ENCODE measurements around the gene COL28A1. TPM values are rescaled to one million over a fixed set of nuclear protein-coding genes. Genes with fewer than 3 reads are reported as not detected.
A peak's percentile ranks its signal among the peaks of the same experiment; 100 is the strongest.

The COL28A1 gene
- total RNA-seq, 1 experiment from 2014 or later: 2.2 TPM

DNA sequence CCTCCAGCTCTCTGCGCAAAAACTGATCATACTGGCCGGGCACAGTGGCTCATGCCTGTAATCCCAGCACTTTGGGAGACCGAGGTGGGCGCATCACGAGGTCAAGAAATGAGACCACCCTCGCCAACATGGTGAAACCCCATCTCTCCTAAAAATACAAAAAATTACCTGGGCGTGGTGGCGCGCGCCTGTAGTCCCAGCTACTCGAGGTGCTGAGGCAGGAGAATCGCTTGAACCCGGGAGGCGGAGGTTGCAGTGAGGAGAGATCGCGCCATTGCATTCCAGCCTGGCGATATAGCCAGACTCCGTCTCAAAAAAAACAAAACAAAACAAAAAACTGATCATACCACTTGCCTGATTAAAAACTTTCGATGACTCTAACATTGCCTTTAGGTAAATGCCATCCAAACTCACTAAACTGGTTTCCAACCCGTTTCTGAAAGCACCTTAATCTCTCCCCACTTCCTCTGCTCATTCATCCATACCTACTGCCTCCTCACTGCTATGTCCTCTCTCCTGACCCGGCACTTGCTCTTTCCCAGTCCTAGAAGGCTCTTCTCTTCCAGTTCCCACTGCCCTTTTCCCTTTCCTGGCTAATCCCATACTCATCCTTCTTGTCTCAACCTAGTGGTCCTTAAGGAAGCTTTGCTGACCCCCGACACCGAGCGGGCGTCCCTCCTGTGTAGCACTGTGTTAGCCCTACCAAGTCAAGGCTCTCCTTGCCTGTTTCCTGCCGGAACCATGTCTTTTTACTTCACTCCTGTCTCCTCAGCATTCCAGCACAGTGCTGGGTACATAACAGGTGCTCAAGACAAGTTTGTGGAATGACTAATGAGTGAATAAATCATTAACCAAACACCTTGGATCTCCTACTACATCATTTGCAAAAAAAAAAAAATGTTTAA lies 30.3 kb upstream of the COL28A1 start:
- peaks cover 7% of the 10 kb centered on the region; the same call in 1 of the 2 replicates for H4K20me1 ChIP-seq (ENCODE audit: insufficient read depth)
- TF ChIP-seq, protein P1, sequence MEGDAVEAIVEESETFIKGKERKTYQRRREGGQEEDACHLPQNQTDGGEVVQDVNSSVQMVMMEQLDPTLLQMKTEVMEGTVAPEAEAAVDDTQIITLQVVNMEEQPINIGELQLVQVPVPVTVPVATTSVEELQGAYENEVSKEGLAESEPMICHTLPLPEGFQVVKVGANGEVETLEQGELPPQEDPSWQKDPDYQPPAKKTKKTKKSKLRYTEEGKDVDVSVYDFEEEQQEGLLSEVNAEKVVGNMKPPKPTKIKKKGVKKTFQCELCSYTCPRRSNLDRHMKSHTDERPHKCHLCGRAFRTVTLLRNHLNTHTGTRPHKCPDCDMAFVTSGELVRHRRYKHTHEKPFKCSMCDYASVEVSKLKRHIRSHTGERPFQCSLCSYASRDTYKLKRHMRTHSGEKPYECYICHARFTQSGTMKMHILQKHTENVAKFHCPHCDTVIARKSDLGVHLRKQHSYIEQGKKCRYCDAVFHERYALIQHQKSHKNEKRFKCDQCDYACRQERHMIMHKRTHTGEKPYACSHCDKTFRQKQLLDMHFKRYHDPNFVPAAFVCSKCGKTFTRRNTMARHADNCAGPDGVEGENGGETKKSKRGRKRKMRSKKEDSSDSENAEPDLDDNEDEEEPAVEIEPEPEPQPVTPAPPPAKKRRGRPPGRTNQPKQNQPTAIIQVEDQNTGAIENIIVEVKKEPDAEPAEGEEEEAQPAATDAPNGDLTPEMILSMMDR (conservative IDR thresholded peaks at IDR 0.05): no peak; the same call in 1 of the 2 replicates
- no peak for TF ChIP-seq EZH2 (IDR thresholded peaks at IDR 0.05; ENCODE audit: low read depth)
- peak; percentile 62 to 95 for DNase-seq
- H3K4me2 ChIP-seq: peak overlapping the region; percentile 97
- H3K4me3 ChIP-seq: peak overlapping the region; percentile 92
- H3K79me2 ChIP-seq (ENCODE audit: low read depth): peaks cover 40% of the 10 kb centered on the region
- intact Hi-C loops (cut with micrococcal nuclease; ENCODE audit: unreplicated experiment): loop anchor here (1.0 to 10.0 kb wide), 5 partner anchors 75 to 1051 kb away; partner anchors contain the start of genes C1GALT1 and UMAD1
- peaks cover 64% of the 10 kb centered on the region for H3K4me1 ChIP-seq (replicated peaks; ENCODE audit: insufficient read depth)
- H3K9me3 ChIP-seq (ENCODE audit: insufficient read depth, low read depth): no peaks in the 10 kb centered on the region; the same call in 1 of the 2 replicates
- no TSS peak for BruUV-seq (replicated peaks)
- H3K27me3 ChIP-seq (ENCODE audit: insufficient read depth, low read depth): no peaks in the 10 kb centered on the region
- peak overlapping the region; percentile 85 for H2AFZ ChIP-seq
- peak overlapping the region; percentile 97 for H3K27ac ChIP-seq
- H3K36me3 ChIP-seq (ENCODE audit: low read depth): peaks cover 12% of the 10 kb centered on the region
- peaks cover 48% of the 10 kb centered on the region for H3F3A ChIP-seq (ENCODE audit: insufficient read depth, low read depth)
- ChIA-PET CTCF (no interaction called here), POLR2A (ENCODE audit: unreplicated experiment) (interaction anchor here (0.7 kb wide), 1 partner anchor 382 kb away, joined by 3 read pairs; no protein-coding TSS in a partner anchor)
- H3K9me2 ChIP-seq (ENCODE audit: insufficient read depth): no peaks in the 10 kb centered on the region

DNA sequence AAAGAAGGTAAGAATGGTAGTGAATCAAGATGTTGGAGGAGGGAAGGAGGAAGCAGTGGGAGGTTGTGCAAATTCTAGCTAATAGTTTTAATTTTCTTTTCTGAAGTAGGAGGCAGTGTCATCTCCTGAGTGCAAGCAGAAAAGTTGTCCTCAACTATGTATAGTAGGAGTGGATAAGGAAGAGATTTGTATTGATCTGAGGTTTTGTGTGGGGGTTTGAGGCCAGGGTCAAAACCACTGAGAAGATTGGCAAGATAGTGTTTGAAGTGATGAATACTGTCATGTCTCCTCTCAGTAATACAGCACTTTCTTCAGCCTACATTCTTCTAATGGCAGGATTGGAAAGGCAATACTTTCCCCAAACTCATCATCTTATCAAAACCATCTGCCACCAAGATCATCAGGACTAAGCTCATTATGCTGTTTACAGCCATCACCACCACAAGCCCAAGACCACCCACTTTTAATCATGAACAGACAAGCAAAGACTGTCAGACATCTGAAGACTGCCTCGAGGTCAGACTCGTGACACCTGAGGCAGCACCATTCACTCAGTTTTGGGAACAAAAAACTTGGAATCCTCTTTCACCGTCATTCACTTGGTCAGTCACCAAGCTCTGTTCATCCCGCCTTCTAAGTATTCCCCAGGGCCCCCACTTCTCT lies 29.5 kb upstream of the COL28A1 start:
- Histone ChIP-seq H3K27ac (peak overlapping the region; percentile 97), H3F3A (ENCODE audit: insufficient read depth, low read depth) (peaks cover 48% of the 10 kb centered on the region), H3K4me3 (peak overlapping the region; percentile 92), H3K27me3 (ENCODE audit: insufficient read depth, low read depth) (no peaks in the 10 kb centered on the region), H3K4me1 (replicated peaks; ENCODE audit: insufficient read depth) (peaks cover 64% of the 10 kb centered on the region), H3K9me3 (ENCODE audit: insufficient read depth, low read depth) (no peaks in the 10 kb centered on the region; the same call in 1 of the 2 replicates), H3K9me2 (ENCODE audit: insufficient read depth) (no peaks in the 10 kb centered on the region), H3K4me2 (peak overlapping the region; percentile 97), H4K20me1 (ENCODE audit: insufficient read depth) (peaks cover 7% of the 10 kb centered on the region; the same call in 1 of the 2 replicates), H3K36me3 (ENCODE audit: low read depth) (peaks cover 8% of the 10 kb centered on the region), H2AFZ (peak overlapping the region; percentile 85), H3K79me2 (ENCODE audit: low read depth) (peaks cover 31% of the 10 kb centered on the region)
- BruUV-seq (replicated peaks): TSS peak; percentile 42
- DNase-seq: no peak
- POLR2A ChIA-PET (ENCODE audit: unreplicated experiment): interaction anchor here (0.5 to 0.7 kb wide), 3 partner anchors 237 to 1281 kb away, joined by 3 to 5 read pairs (median 3); no protein-coding TSS in a partner anchor
- intact Hi-C loops (cut with micrococcal nuclease; ENCODE audit: unreplicated experiment): loop anchor here (5.0 to 10.0 kb wide), 2 partner anchors 213 to 1050 kb away; no protein-coding TSS in a partner anchor
- no peak for TF ChIP-seq EZH2 (IDR thresholded peaks at IDR 0.05; ENCODE audit: low read depth)
- TF ChIP-seq, protein P1 (conservative IDR thresholded peaks at IDR 0.05): no peak
- CTCF ChIA-PET: interaction anchor here (1.2 kb wide), 1 partner anchor 149 kb away, joined by 3 read pairs; no protein-coding TSS in a partner anchor

DNA sequence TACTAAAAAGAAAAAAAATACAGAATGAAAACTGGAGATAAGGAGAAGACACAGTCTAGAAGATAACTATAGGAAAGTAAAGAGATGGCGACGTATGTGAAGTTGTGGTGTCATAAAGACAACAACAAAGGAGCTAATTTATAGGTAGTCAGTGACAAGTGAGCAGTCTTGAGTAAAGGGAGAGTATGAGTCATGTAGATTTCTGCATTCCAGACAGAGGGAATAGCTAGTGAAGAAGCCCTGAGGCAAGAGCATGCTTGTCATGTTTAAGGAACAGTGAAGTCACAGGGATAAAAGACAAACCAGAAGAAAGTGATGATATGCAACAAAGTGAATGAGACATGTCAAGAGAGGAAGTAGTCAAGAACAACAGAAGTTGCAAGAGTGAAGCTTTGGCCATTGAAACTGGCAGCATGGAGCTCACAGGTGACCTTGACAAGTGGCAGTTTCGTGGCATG lies 28.7 kb upstream of the COL28A1 start:
- BruUV-seq (replicated peaks): no TSS peak
- Histone ChIP-seq H3K9me3 (ENCODE audit: insufficient read depth, low read depth) (peaks cover 5% of the 10 kb centered on the region; the same call in 1 of the 2 replicates), H2AFZ (no peak overlapping the region), H3K4me2 (peak overlapping the region; percentile 97), H3K79me2 (ENCODE audit: low read depth) (peaks cover 23% of the 10 kb centered on the region), H3K36me3 (ENCODE audit: low read depth) (peaks cover 3% of the 10 kb centered on the region), H3F3A (ENCODE audit: insufficient read depth, low read depth) (peaks cover 48% of the 10 kb centered on the region), H4K20me1 (ENCODE audit: insufficient read depth) (peaks cover 7% of the 10 kb centered on the region; the same call in 1 of the 2 replicates), H3K27me3 (ENCODE audit: insufficient read depth, low read depth) (no peaks in the 10 kb centered on the region), H3K9me2 (ENCODE audit: insufficient read depth) (no peaks in the 10 kb centered on the region), H3K27ac (peak overlapping the region; percentile 97), H3K4me3 (peak overlapping the region; percentile 14; the same call in 1 of the 2 replicates), H3K4me1 (replicated peaks; ENCODE audit: insufficient read depth) (peaks cover 58% of the 10 kb centered on the region)
- intact Hi-C loops (cut with micrococcal nuclease; ENCODE audit: unreplicated experiment): loop anchor here (10.0 kb wide), 1 partner anchor 1050 kb away; no protein-coding TSS in a partner anchor
- CTCF ChIA-PET: interaction anchor here (0.6 to 1.2 kb wide), 3 partner anchors 148 to 732 kb away, joined by 3 to 4 read pairs (median 3); no protein-coding TSS in a partner anchor
- TF ChIP-seq EZH2 (IDR thresholded peaks at IDR 0.05; ENCODE audit: low read depth): no peak
- TF ChIP-seq, protein P1 (conservative IDR thresholded peaks at IDR 0.05): no peak
- peak; percentile 65 to 99 for DNase-seq
- POLR2A ChIA-PET (ENCODE audit: unreplicated experiment): interaction anchor here (0.5 to 0.7 kb wide), 5 partner anchors 236 to 1281 kb away, joined by 3 to 6 read pairs (median 5); no protein-coding TSS in a partner anchor
